Measurements from ENCODE around the gene MED16. TPM values are rescaled to one million over a fixed set of nuclear protein-coding genes. Genes with fewer than 3 reads are reported as not detected.
A peak's percentile ranks its signal among the peaks of the same experiment; 100 is the strongest.
"Not testable (repeated sequence)": the region's sequence is repeated elsewhere in the genome, so short reads cannot be mapped to it uniquely, and the experiment has no call there.

Gene MED16
- polyA plus RNA-seq, 4 donors, result 39.0 to 107 (median 70.3) TPM

DNA sequence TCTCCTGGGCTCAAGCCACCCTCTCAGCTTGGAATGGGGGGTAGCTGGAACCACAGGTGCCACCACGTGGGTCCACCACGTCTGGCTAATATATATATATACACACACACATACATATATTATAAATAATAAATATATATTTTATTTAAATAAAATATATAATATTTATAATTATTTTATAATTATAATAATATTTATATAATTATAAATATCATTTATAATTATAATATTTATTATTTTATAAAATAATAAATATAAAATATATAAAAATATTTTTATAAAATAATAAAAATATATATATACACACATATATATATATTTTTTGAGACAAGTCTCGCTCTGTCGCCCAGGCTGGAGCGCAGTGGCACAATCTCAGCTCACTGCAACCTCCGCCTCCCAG lies 38.4 kb downstream of the MED16 start:
- peaks cover 0 to 3% of the 10 kb centered on the region in 2 donors for H3K9me3 ChIP-seq (ENCODE audit: control insufficient read depth in 2 of 2, insufficient read depth in 1 of 2, low read depth in 1 of 2, low read length in 1 of 2)
- H3K4me1 ChIP-seq (ENCODE audit: control insufficient read depth in 3 of 3, insufficient read depth in 2 of 3, low read depth in 1 of 3, low read length in 2 of 3), result peaks cover 0 to 5% (median 0%) of the 10 kb centered on the region in 3 donors
- FAIRE-seq (peak; percentile 86), DNase-seq (no peak)
- H3K27ac ChIP-seq (ENCODE audit: low read depth in 1 of 3, low read length in 2 of 3), result no peak overlapping the region
- peaks cover 1 to 42% (median 12%) of the 10 kb centered on the region in 3 donors for H3K27me3 ChIP-seq (ENCODE audit: control insufficient read depth in 3 of 3, insufficient read depth in 3 of 3, low read length in 3 of 3)
- no peak overlapping the region for H3K4me3 ChIP-seq (ENCODE audit: low read depth in 1 of 3, low read length in 3 of 3)
- H3K36me3 ChIP-seq (ENCODE audit: control insufficient read depth in 3 of 3, insufficient read depth in 2 of 3, low read depth in 1 of 3, low read length in 3 of 3), result no peaks in the 10 kb centered on the region
- 67 to 76% (median 70%) methylated on average over 6 of the region's 6 CpGs for WGBS, 3 donors

DNA sequence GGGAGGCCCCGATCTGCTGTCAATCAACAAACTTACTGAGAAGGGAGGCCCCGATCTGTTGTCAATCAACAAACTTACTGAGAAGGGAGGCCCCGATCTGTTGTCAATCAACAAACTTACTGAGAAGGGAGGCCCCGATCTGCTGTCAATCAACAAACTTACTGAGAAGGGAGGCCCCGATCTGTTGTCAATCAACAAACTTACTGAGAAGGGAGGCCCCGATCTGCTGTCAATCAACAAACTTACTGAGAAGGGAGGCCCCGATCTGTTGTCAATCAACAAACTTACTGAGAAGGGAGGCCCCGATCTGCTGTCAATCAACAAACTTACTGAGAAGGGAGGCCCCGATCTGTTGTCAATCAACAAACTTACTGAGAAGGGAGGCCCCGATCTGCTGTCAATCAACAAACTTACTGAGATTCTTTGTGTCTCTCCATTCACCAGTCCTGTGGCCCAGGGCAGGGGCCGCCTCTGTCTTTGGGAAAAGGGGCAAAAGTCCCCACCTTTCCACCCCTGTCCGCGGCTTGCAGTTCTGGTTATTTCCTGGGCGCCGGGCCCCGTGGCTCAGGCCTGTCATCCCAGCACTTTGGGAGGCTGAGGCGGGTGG lies 39.3 kb downstream of the MED16 start:
- DNase-seq; H3K36me3 ChIP-seq (ENCODE audit: control insufficient read depth in 3 of 3, insufficient read depth in 2 of 3, low read depth in 1 of 3, low read length in 3 of 3); FAIRE-seq; H3K27ac ChIP-seq (ENCODE audit: low read depth in 1 of 3, low read length in 2 of 3); H3K9me3 ChIP-seq (ENCODE audit: control insufficient read depth in 2 of 2, insufficient read depth in 1 of 2, low read depth in 1 of 2, low read length in 1 of 2); H3K4me3 ChIP-seq (ENCODE audit: low read depth in 1 of 3, low read length in 3 of 3); H3K4me1 ChIP-seq (ENCODE audit: control insufficient read depth in 3 of 3, insufficient read depth in 2 of 3, low read depth in 1 of 3, low read length in 2 of 3): not testable (repeated sequence)
- peaks cover 1 to 38% (median 7%) of the 10 kb centered on the region in 3 donors for H3K27me3 ChIP-seq (ENCODE audit: control insufficient read depth in 3 of 3, insufficient read depth in 3 of 3, low read length in 3 of 3)
- WGBS, 3 donors, result 63 to 78% (median 69%) methylated on average over 10 to 12 of the region's 17 CpGs

DNA sequence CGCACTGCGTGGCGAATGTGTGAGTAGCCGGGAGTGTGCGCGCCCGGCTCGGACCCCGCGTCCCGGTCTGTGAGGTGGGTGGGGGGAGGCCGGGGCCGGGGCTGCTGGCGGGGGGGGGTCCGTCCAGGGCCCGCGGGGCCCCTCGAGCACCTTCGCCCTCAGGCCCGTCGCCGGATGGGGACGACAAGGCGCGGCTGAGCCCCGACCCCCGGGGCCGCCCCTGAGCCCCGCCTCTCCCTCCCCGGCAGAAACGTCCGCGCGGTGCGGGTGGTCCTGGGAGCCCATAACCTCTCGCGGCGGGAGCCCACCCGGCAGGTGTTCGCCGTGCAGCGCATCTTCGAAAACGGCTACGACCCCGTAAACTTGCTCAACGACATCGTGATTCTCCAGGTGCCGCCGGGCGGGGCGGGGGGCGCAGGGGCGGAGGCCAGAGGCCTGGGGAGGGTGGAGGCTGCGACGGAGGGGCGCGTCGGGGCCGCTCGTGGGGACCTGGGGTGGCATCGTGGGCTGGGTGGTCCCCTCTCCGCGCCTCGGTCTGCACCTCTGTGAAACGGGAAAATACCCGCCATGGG lies 39.9 kb downstream of the MED16 start:
- DNase-seq (no peak), FAIRE-seq (no peak)
- Histone ChIP-seq H3K27ac (ENCODE audit: low read depth in 1 of 3, low read length in 2 of 3) (no peak overlapping the region), H3K4me3 (ENCODE audit: low read depth in 1 of 3, low read length in 3 of 3) (no peak overlapping the region), H3K27me3 (ENCODE audit: control insufficient read depth in 3 of 3, insufficient read depth in 3 of 3, low read length in 3 of 3) (peaks cover 1 to 44% (median 7%) of the 10 kb centered on the region in 3 donors), H3K9me3 (ENCODE audit: control insufficient read depth in 2 of 2, insufficient read depth in 1 of 2, low read depth in 1 of 2, low read length in 1 of 2) (no peaks in the 10 kb centered on the region), H3K4me1 (ENCODE audit: control insufficient read depth in 3 of 3, insufficient read depth in 2 of 3, low read depth in 1 of 3, low read length in 2 of 3) (no peaks in the 10 kb centered on the region), H3K36me3 (ENCODE audit: control insufficient read depth in 3 of 3, insufficient read depth in 2 of 3, low read depth in 1 of 3, low read length in 3 of 3) (no peaks in the 10 kb centered on the region)
- WGBS, 3 donors, result 32 to 56% (median 49%) methylated on average over 26 to 67 of the region's 67 CpGs

DNA sequence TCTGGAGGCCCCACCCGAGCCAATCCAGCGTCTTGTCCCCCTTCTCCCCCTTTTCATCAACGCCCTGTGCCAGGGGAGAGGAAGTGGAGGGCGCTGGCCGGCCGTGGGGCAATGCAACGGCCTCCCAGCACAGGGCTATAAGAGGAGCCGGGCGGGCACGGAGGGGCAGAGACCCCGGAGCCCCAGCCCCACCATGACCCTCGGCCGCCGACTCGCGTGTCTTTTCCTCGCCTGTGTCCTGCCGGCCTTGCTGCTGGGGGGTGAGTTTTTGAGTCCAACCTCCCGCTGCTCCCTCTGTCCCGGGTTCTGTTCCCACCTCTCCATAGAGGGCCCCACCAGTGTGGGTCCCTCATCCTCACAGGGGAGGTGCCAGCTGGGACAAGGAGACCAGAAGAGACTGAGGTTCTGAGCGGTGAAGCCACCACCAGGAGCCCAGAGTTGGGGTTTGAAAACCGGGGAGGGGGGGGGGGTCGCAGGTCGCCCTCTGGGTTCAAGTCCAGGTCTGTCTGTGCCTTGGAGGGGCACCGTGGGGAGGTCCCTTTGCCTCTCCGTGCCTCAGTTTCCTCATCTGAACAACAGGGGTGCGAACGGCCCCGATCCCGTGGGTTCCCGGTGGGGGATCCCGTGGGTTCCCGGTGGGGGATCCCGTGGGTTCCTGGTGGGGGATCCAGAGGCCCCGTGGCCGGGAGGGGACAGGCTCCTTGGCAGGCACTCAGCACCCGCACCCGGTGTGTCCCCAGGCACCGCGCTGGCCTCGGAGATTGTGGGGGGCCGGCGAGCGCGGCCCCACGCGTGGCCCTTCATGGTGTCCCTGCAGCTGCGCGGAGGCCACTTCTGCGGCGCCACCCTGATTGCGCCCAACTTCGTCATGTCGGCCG lies 40.6 kb downstream of the MED16 start, which contains the start of gene ELANE:
Gene ELANE (plus strand): TSS at position 168 of the 878 bp plus-strand sequence. CDS start 26 bp downstream, at position 194.
- Histone ChIP-seq H3K27ac (ENCODE audit: low read depth in 1 of 3, low read length in 2 of 3) (peak within 1 kb of the TSS in 1 of 3 donors; percentile 91), H3K27me3 (ENCODE audit: control insufficient read depth in 3 of 3, insufficient read depth in 3 of 3, low read length in 3 of 3) (peaks cover 1 to 51% (median 7%) of the 10 kb centered on the region in 3 donors), H3K4me1 (ENCODE audit: control insufficient read depth in 3 of 3, insufficient read depth in 2 of 3, low read depth in 1 of 3, low read length in 2 of 3) (no peaks in the 10 kb centered on the region), H3K4me3 (ENCODE audit: low read depth in 1 of 3, low read length in 3 of 3) (no peak within 1 kb of the TSS), H3K36me3 (ENCODE audit: control insufficient read depth in 3 of 3, insufficient read depth in 2 of 3, low read depth in 1 of 3, low read length in 3 of 3) (no peaks in the 10 kb centered on the region), H3K9me3 (ENCODE audit: control insufficient read depth in 2 of 2, insufficient read depth in 1 of 2, low read depth in 1 of 2, low read length in 1 of 2) (no peaks in the 10 kb centered on the region)
- WGBS, 3 donors, result 54 to 64% (median 60%) methylated on average over 38 to 55 of the region's 55 CpGs
- DNase-seq (no peak), FAIRE-seq (no peak)

DNA sequence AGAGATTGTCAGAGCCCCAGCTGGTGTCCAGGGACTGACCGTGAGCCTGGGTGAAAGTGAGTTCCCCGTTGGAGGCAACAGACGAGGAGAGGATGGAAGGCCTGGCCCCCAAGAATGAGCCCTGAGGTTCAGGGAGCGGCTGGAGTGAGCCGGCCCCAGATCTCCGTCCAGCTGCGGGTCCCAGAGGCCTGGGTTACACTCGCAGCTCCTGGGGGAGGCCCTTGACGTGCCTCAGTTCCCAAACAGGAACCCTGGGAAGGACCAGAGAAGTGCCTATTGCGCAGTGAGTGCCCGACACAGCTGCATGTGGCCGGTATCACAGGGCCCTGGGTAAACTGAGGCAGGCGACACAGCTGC lies 42.0 kb downstream of the MED16 start:
- H3K27ac ChIP-seq (ENCODE audit: low read depth in 1 of 3, low read length in 2 of 3), result peak overlapping the region in 2 of 3 donors; percentile 45 to 91
- peaks cover 3 to 63% (median 10%) of the 10 kb centered on the region in 3 donors for H3K27me3 ChIP-seq (ENCODE audit: control insufficient read depth in 3 of 3, insufficient read depth in 3 of 3, low read length in 3 of 3)
- FAIRE-seq, result no peak
- H3K4me1 ChIP-seq (ENCODE audit: control insufficient read depth in 3 of 3, insufficient read depth in 2 of 3, low read depth in 1 of 3, low read length in 2 of 3), result no peaks in the 10 kb centered on the region
- H3K4me3 ChIP-seq (ENCODE audit: low read depth in 1 of 3, low read length in 3 of 3), result no peak overlapping the region
- DNase-seq, result no peak
- H3K9me3 ChIP-seq (ENCODE audit: control insufficient read depth in 2 of 2, insufficient read depth in 1 of 2, low read depth in 1 of 2, low read length in 1 of 2), result no peaks in the 10 kb centered on the region
- no peaks in the 10 kb centered on the region for H3K36me3 ChIP-seq (ENCODE audit: control insufficient read depth in 3 of 3, insufficient read depth in 2 of 3, low read depth in 1 of 3, low read length in 3 of 3)
- 30 to 36% (median 34%) methylated on average over 13 of the region's 13 CpGs for WGBS, 3 donors

DNA sequence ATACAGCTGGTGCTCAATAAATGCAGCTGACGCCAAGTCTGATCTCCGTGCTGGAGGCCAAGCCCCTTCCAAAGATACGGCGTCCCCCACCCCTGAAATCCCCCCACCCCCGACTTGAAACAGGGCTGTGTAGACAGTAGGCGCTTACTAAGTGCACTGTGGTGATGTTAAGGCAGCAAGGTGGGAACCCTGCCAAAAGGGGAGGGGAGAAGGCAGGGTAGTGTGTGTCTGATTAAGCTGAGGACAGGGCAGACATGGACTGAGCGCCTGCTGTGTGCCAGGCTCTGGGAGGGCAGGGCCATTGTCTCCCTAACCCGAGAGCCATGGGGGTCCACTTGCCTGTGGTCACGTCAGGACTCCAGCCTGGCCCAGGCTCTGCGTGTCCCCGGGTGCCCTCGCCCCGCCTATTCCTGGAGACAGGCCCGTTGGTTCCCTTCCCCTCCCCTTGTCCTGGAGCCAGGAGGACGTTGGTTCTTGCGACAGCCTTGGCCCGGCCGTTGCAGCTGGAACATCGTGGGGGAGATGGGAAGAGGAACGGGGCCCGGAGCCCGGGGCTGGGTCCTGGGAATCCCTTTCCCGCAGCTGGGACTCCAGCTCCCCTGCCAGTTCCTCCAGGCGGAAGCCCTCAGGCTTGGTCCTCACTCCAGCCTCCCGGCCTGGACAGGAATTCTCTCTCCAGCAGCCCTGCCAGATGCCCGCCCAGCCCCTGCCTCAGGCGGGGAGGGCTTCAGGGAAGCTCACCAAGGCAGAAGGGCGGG lies 42.6 kb downstream of the MED16 start:
- no peaks in the 10 kb centered on the region for H3K36me3 ChIP-seq (ENCODE audit: control insufficient read depth in 3 of 3, insufficient read depth in 2 of 3, low read depth in 1 of 3, low read length in 3 of 3)
- peak overlapping the region in 2 of 3 donors; percentile 45 to 91 for H3K27ac ChIP-seq (ENCODE audit: low read depth in 1 of 3, low read length in 2 of 3)
- DNase-seq, result peak; percentile 35 to 59
- FAIRE-seq, result no peak
- H3K27me3 ChIP-seq (ENCODE audit: control insufficient read depth in 3 of 3, insufficient read depth in 3 of 3, low read length in 3 of 3), result peaks cover 3 to 68% (median 11%) of the 10 kb centered on the region in 3 donors
- 17 to 22% (median 20%) methylated on average over 21 to 28 of the region's 28 CpGs for WGBS, 3 donors
- H3K4me1 ChIP-seq (ENCODE audit: control insufficient read depth in 3 of 3, insufficient read depth in 2 of 3, low read depth in 1 of 3, low read length in 2 of 3), result no peaks in the 10 kb centered on the region
- no peak overlapping the region for H3K4me3 ChIP-seq (ENCODE audit: low read depth in 1 of 3, low read length in 3 of 3)
- H3K9me3 ChIP-seq (ENCODE audit: control insufficient read depth in 2 of 2, insufficient read depth in 1 of 2, low read depth in 1 of 2, low read length in 1 of 2), result no peaks in the 10 kb centered on the region

DNA sequence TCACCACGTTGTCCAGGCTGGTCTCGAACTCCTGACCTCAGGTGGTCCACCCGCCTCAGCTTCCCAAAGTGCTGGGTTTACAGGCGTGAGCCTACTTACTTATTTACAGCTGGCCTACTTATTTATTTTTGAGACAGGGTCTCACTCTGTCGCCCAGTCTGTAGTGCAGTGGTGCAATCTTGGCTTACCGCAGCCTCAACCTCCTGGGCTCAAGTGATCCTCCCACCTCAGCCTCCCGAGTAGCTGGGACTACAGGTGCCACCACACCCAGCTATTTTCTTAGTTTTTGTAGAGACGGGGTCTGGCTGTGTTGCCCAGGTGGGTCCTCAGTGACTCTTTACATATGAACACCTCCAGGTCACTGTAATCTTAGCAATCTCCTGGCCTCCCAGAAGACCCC lies 43.8 kb downstream of the MED16 start:
- H3K9me3 ChIP-seq (ENCODE audit: control insufficient read depth in 2 of 2, insufficient read depth in 1 of 2, low read depth in 1 of 2, low read length in 1 of 2); DNase-seq; H3K4me1 ChIP-seq (ENCODE audit: control insufficient read depth in 3 of 3, insufficient read depth in 2 of 3, low read depth in 1 of 3, low read length in 2 of 3); H3K4me3 ChIP-seq (ENCODE audit: low read depth in 1 of 3, low read length in 3 of 3); FAIRE-seq; H3K36me3 ChIP-seq (ENCODE audit: control insufficient read depth in 3 of 3, insufficient read depth in 2 of 3, low read depth in 1 of 3, low read length in 3 of 3); H3K27ac ChIP-seq (ENCODE audit: low read depth in 1 of 3, low read length in 2 of 3): not testable (repeated sequence)
- peaks cover 7 to 78% (median 11%) of the 10 kb centered on the region in 3 donors for H3K27me3 ChIP-seq (ENCODE audit: control insufficient read depth in 3 of 3, insufficient read depth in 3 of 3, low read length in 3 of 3)
- 66 to 78% (median 75%) methylated on average over 8 of the region's 8 CpGs for WGBS, 3 donors

Measured in small intestine (tissue), 7 donors.